NCI-H510A treated with DMSO at 0.1 percent for 48 hours (cell line): ENCODE results near the gene PRKG1.
"Not testable (repeated sequence)": the region's sequence is repeated elsewhere in the genome, so short reads cannot be mapped to it uniquely, and the experiment has no call there.

Source experiments
- DNase-seq: peaks from one replicate; lab custom pipeline; 2025; lab: John Stamatoyannopoulos, UW

PRKG1 gene

DNA sequence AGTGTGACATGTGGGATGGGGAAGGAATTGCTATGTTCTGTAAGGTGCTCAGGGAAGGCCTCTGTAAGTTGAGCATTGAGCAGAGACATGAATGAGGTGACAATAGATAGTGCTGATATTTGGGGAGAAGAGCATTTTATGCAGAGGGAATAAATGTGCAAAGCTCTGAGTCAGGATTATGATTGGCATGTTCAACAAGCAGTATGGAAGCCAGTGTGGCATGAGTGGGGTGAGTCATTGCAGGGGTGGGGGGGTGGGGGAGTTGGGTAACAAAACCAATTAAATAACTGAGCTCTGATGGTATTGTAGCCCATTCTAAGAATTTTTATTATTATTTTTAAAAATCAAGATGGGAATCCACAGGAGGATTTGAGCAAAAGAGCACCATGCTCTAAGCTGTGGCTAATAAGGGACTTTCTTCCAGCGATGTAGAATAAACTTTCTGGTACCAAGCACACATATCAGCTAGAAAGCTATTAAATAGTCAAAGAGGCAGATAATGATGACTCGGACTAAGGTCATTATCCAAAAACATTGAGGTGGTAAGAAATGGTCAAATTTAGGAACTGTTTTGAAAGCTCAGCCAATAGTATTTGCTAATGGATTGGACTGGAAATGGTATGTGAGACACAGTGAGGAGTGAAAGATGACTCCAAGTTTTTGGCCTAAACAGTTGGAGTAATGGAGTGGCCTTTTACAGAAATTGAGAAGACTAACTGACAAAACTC, 96.4 kb downstream of the PRKG1 start:
- no peak for DNase-seq

DNA sequence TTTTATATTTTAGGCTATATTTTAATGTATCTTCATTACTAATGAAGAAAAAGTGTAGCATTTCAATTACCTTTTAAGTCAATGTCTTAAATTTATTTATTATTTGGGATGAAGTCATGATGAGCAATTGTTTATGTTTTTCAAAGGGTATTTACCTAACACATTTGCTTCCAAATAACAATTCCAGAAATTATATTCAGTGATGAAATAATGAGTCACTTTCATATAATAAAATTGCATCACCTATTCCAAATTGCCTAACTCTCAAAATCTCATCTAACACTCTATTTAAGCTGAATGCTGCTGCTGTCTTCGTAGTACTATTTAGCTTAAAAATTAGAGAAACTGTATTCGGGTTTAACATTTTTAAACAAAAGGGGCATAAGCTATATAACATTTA, 97.7 kb downstream of the PRKG1 start:
- DNase-seq = no peak

DNA sequence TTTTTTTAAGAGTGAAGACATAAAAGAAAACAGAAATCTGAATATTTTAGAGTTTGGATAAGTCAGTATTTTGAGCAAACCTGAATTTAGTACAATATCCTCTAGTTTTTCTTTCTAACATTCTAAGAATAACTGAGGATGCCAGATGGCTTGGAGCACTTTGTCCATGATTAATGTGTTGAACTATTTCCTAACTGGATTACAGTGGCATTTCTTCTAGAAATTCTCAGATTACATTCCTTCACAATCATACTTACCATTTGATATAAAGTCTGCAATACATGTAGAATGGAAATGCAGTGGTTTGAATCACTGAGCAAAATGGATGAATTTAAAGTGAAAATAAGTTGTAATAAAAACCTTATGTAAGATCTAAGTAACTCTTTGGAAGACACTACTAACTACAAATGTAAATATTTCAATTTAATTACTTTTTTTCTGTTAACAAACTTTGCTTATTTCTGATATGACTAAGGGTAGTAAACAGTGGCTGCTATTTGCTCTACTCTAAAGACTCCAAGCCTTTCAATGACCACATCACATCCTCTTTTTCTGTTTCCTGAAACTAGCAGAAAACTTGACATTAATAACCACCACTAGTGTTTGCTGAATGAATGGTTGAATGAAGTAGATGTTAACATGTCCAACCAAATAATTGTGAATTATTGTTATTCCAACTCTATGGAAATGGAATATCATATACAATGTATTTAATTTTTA, 102.8 kb downstream of the PRKG1 start:
- no peak for DNase-seq

DNA sequence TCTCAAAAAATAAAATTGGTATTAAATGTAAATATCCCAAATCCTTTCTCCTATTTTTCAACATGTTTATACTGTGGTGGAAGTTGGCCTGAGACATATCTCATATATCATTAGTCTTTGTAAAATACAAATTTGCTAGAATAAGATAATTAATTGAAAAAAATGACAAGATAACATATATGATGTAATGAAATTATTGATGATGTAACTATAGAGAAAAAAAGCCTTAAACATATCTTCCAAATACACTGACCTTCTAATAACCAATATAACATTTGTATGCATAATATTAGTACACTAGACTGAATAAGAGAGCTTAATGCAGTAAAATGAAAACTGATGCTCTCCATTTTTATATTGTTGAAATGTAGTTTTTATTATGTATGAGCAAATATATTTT, 104.3 kb downstream of the PRKG1 start:
- DNase-seq = no peak

DNA sequence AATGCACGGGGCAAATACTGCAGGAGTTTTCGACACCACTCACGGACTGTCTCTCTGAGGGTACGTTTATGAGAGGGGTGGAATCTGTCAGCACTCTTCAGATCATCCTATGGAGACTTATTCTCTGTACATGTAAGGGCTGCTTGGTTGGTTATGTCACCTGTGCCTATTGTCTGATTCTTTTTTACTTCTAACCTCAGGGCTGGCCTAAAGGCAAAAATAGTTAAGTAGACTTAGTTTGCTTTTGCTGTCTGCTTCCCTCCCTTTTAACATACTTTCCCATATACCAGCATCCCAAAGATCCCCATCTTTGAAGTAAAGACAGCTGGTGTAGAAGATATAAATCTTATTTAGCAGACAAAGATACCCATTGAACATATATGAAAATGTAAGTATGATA, 105.9 kb downstream of the PRKG1 start:
- no peak for DNase-seq

DNA sequence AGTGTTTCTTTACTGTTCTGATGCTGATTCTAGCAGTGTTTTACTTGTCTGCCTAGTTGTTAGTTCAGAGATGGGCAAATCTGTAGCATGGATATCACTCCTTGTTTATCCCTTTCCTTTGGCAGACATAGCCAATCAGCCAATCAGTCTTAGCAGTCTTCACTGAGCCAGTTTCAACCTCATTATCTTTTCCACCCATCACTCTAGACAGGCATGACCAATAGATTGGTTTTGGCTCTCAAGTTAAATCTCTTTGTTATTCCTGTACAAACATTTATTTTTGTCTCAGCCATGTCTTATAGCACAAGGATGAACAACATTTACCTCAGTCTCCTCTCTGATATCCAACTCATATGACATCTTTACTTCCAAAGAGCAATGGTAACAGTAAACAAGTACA, 109.5 kb downstream of the PRKG1 start:
- no peak for DNase-seq

DNA sequence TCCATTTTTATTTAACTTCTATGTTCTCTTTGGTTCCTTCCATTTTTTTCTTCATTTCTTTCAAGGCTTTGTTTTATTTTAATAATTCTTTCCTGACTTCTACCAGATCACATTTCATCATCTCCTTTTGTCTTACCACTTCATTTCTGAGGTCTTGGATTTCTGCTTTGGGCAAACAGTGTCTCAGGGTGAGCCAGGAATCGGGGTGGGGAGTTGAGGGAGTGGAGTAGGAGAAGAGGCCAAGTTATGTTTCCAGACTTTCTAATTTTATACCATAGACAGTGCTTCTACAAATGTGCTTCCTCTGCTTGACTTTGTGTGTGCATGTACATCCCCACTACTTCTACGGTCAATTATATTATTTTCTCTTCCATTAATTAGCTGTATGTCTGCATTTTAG, 112.1 kb downstream of the PRKG1 start:
- DNase-seq = no peak

DNA sequence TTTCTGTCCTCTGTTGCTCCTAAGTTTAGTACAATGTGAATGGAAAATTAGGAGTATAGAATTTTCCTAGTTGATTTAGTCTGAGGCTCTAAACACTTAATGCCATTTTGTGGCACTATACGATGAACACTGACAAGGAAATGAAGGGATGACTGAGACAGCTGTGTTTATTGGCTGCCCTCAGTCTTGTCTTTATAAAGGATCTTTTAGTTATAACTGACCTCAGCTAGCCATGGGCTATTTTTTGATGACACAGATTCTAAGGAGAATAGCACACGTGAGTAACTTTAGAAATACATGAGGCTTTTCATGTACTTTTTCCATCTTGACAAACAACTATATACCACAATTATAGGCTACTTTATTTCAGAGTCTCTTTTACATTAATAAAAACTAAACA, 113.7 kb downstream of the PRKG1 start:
- DNase-seq = no peak

DNA sequence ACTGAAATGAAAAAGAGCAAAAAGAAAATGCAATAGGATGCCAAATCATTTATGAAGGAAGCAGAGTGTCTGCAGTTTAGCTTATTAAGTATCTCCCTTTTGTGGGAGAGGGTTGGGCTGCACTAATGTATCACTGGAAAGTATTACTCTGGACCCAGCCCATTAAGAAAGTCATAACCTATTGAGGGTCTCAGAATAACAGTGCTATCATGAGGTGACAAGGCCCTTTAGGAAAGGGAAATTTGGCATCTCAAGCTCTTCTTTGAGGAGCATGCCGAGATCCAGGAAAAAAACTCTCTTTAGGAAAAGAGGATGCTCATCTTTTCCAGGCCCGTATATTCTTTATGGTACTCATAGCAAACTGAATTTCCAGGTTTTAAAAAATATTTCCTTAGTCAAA, 114.6 kb downstream of the PRKG1 start:
- no peak for DNase-seq

DNA sequence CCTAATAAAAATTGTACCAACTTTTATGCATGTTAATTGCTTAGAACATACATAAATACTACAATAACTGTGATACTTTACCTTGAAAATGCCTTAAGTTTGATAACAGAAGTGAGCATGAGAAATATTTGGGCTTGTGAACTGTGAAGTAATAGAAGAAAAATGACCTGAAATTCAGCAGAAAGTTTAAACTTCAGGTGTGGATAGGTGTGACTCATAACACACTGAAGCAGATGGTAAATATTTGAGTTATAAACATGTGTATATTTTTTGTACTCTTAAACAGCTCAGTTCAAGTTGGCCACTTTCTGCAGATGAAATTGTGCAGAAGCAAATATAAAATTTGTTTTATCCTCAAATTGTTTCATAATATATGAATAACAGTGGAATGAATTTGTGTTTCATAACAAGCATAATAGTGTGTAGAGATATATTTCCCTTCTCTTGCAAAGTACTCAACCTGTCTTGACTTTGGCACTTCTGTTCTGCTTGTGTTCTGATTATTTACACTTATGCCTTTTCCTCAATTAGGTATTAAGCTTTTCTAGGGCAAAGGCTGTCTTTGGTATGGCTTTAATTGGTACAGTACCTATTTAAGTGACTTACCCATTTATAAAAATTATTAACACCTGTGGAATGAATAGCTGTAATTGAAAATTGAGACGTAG, 122.4 kb downstream of the PRKG1 start:
- no peak for DNase-seq

DNA sequence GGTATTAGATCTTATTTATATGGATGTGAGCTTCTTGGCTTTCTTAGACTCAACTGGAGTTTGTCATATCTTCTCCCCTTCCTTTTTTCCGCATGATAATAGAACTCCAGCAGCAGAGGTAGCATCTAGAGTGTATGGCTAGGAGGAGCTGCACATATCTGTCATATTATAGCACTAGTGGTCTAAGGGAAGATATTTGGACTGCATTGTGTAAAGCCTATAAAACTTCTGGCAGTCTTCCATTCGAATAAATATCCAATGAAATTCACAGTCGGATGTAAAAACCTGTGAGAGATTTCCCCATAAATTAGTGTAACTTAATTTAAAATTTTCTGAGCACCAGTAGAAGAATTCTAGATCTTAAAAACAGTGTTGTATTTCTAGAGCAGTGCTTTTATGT, 123.9 kb downstream of the PRKG1 start:
- DNase-seq = no peak

DNA sequence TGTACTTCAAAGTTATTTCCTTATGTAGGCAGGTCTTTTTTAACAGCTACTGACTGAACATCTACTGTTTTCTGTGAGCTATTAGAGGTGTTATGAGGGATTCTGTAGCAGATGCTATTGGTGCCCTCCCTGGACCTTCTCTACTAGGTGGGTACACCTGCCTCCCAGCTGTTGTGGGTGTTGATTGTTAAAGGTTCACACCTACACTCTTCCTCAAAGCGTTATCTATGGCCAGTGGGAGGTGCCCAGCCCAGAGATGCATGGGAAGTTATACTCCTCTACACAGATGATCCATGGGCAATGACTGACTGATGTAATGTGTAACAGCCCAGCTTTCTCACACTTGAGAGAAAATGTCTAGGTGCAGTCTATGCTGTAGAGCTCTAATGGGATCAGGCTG, 127.7 kb downstream of the PRKG1 start:
- DNase-seq = no peak

DNA sequence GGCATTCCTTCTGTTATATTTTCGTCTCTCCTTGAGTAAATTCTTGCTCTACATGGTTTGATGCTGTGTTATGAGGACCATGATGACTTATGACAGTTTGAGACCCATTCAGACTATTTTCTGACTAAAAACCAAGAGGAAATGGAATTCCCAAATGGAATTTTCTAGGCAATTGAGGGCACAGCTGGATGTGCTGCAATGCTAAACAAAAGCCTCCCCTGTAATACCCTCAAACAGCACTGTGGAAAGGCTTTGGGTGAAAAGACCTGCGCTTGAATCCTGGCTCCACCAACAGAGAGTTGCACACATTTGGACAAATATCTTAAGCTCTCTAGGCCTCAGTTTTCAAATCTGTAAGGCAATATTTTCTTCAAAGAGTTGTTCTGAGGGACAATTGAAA, 129.1 kb downstream of the PRKG1 start:
- DNase-seq = no peak

DNA sequence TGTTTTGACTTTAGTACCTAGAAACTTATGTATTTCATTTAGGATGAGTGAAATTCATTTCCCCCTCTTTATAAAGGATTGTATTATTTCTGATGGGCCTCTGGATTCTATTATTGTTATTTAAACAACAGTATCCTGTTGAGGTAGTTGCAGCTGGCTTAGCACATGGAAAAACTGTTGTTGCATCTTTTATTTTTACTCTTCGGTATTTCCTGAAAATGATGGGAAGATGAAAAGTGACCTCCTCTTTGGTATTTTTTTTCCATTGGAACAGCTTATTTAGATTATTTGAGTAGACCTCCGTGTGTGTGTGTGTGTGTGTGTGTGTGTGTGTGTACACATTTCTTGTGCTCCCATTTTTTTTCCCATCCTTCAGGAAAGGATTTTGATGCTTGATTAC, 129.8 kb downstream of the PRKG1 start:
- no peak for DNase-seq

DNA sequence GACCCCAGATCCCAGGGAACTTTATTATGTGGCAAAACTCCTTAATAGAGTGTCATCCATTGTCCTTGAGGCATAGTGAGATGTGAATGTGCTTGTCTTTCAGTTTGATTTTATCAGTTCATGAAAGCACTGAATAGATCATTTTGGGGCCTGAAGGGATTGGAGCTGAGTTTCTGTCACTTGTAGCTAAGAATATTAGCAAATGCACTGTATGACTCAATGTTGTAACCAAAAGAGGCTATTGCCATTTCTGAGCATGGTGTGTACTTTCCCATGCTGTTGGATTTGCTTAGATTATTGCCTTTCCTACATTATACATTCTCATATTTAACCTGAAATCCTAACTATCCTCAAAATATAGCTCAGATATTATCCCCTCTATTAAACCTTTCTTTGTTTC, 130.4 kb downstream of the PRKG1 start:
- DNase-seq = no peak

DNA sequence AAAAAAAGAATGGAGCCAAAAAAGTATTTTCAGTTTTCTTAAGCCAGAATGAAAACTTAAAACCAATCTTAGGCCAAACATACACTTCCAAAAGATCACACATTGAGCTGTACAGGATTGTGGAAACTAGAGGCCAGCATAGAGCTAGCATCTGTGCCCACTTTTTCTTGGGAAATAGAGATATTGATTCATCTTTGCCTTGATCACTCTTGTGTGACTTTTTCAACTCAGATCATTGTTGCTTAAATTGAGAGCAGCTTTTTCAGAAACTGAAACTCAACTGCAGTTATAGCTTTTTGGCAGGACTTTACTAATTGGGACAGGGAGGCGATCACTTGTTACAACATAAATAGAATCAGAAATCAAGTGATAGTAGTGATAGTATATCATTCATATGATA, 132.2 kb downstream of the PRKG1 start:
- no peak for DNase-seq

DNA sequence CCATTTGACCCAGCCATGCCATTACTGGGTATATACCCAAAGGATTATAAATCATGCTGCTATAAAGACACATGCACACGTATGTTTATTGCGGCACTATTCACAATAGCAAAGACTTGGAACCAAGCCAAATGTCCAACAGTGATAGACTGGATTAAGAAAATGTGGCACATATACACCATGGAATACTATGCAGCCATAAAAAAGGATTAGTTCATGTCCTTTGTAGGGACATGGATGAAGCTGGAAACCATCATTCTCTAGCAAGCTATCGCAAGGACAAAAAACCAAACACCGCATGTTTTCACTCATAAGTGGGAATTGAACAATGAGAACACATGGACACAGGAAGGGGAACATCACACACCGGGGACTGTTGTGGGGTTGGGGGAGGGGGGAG, 138.7 kb downstream of the PRKG1 start:
- DNase-seq = not testable (repeated sequence)

DNA sequence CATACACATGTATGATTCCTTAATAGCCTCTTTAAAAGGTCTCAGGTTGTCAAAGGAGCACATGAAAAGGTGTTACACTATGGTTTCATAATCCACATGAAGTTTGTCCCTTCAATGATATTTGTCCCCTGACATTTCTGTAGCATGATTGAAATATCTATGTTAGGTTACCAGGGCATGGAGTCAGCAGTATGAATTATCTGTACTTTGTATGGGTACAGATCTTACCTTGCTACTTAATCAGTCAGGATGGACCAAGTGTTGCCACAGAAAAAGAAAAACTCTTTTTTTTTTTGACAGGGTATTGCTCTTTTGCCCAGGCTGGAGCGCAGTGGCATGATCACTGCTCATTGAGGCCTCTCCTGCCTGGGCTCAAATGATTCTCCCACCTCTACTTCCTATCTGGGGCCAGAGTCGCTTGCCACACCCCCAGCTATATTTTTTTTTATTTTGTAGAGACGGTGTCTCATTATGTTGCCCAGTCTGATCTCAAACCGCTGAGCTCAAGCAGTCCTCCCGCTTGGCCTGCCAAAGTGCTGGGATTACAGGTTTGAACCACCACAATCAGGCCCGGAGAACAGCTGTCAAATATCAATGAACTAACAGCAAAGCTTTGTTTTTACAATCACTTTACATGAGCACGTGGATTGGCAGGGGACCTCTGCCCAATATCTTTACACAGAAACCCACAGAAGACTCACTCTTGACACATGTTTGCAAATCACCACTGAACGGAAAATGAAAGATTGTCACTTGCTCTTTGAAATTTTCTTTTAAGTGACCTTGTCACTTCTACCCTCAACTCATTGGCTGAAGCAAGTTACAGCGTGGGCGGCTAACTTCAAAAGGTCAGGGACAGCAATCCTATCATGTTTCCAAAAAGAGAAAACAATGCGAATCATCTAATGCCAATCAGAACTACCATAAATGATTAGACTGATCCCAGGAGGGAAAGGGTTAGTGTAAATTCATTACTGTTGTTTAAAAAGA, 140.2 kb downstream of the PRKG1 start:
- no peak for DNase-seq

DNA sequence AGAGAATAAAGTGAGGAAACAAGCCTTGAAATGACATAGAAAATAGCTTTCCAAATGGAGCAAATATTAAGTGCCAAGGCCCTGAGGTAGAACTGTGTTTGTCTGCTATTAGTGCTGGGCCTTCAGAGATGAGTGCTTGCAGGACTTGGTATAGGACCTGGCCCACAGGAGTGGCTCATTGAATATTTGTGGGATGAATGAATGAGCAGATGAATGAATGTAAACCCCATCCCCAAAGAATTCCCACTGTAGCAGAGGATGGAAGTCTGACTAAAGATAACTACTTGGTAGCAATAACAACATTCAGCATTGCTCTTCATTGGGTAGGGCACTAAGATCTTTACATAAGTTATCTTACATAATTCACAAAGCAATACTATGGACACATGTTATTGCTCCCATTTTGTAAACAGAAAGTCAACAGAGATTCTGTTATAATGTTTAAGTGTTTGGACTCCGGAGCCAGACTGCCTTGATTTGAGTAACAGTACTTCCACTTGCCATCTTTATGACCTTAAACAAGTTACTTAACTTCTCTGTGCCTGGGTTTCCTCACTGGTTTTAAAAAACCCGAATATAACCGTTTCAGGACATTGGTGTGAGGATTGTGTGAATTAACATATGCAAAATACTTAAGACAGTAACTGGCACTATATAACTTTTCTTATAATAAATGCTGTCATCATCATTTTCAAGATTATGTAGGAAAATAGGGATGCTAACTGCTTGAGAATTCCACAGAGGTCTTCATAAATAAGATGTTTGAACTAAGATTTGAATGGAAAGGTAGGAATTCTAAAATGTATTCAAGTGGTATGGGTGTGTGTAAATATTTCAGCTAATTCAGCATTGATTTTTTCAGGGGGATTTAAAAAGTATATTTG, 141.9 kb downstream of the PRKG1 start:
- no peak for DNase-seq

DNA sequence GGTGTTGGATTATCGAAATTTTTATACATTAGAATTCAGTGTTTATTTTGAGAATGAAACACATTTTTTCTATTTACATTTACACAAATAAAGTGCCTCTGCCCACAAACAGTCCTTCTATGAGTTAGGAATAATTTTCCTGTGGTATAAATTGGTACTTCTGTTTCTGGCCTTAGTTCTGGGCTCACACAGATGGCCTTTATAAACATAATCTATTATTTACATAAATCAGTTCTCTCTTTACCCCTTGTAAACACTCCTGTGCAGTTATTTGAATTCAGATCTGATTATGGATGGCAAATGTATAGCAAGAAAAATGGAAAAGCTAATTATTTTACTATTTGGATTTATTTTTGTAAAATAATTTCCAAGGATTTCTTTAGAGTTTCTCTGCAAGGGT, 143.2 kb downstream of the PRKG1 start:
- DNase-seq = no peak

DNA sequence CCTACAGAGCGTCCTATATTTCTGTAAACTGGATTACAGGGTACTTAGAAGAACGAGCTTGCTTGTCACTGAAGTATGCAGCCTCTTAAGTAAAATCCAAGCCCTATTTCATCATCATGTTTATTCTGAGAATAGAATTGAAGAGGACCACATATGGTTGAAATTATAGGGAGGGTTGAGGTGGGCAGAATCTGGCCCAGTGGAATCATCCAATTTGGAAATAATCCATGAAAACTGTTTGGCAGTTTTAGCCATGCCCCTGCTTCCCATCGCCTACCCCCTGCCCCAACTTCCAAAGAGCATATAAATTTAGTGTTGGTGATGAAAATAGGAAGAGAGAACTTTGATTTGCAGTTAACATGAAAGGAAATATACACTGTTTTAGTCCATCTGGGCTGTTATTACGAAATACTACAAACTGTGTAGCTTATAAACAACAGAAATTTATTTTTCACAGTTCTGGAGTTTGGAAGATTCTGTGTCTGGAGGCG, 150.4 kb downstream of the PRKG1 start:
- DNase-seq = no peak
